WTC11 (cell line): Measurements from ENCODE around the gene TMEM81. TPM values are rescaled to one million over a fixed set of nuclear protein-coding genes. Genes with fewer than 3 reads are reported as not detected.

Source experiments
- ATAC-seq: fragments of 200-7000 bp; cut with Tn5 transposase; 2 replicates; pipeline ENCODE4 v1.10.0; 2021; ENCODE audit warnings: mild to moderate bottlenecking, moderate library complexity
- CTCF ChIA-PET: fragments of 300-600 bp; sonication (Branson Sonifier 250); formaldehyde crosslinking; loops from one replicate; lab custom pipeline; 2021; ENCODE audit warnings: antibody characterized with exemption; lab: Charles Lee
- POLR2A ChIA-PET: fragments of 350-600 bp; sonication (Branson Sonifier 250); formaldehyde crosslinking; loops from one replicate; lab custom pipeline; 2021; ENCODE audit warnings: antibody characterized with exemption; lab: Charles Lee
- DNase-seq: peaks from one replicate; pipeline ENCODE4 v3.0.0; 2021; ENCODE audit warnings: low spot score
- H3K27ac Mint-ChIP-seq: 2 replicates; pipeline ENCODE4 v1.8.0; 2021; ENCODE audit warnings: mixed read lengths
- H3K27me3 Mint-ChIP-seq: 2 replicates; pipeline ENCODE4 v1.8.0; 2021; ENCODE audit warnings: low read depth, mild to moderate bottlenecking, moderate library complexity, mixed read lengths
- H3K36me3 Mint-ChIP-seq: 2 replicates; pipeline ENCODE4 v1.8.0; 2021; ENCODE audit warnings: mixed read lengths
- H3K4me1 Mint-ChIP-seq: 2 replicates; pipeline ENCODE4 v1.8.0; 2022; ENCODE audit warnings: mixed read lengths
- H3K4me3 Mint-ChIP-seq: 2 replicates; pipeline ENCODE4 v1.8.0; 2021; ENCODE audit warnings: mild to moderate bottlenecking, moderate library complexity, mixed read lengths
- H3K9me3 Mint-ChIP-seq: 2 replicates; pipeline ENCODE4 v1.8.0; 2021; ENCODE audit warnings: mixed read lengths
- CREM ChIP-seq: sonication (generic); formaldehyde crosslinking; IDR thresholded peaks from 2 replicates; pipeline ENCODE4 v1.8.1; 2022; ENCODE audit warnings: mild to moderate bottlenecking, missing genetic modification reagents, moderate library complexity
- GABPB1 ChIP-seq: sonication (generic); formaldehyde crosslinking; IDR thresholded peaks from 2 replicates; pipeline ENCODE4 v1.8.1; 2023; ENCODE audit warnings: mild to moderate bottlenecking, missing genetic modification reagents
- GRHL2 ChIP-seq: fragments of 250-450 bp; sonication (Bioruptor Pico); IDR thresholded peaks from 2 replicates; pipeline ENCODE4 v1.8.0; 2022; ENCODE audit warnings: mild to moderate bottlenecking, moderate library complexity; ENCODE audit not compliant: insufficient replicate concordance, severe bottlenecking
- GTF2I ChIP-seq: fragments of 250-450 bp; sonication (Bioruptor Pico); conservative IDR thresholded peaks from 2 replicates; pipeline ENCODE4 v1.4.0; 2021; ENCODE audit warnings: mild to moderate bottlenecking
- IRF1 ChIP-seq: sonication (generic); formaldehyde crosslinking; IDR thresholded peaks from 2 replicates; pipeline ENCODE4 v1.8.0; 2023; ENCODE audit warnings: missing genetic modification reagents
- MXD4 ChIP-seq: fragments of 250-450 bp; sonication (Bioruptor Pico); IDR thresholded peaks from 2 replicates; pipeline ENCODE4 v1.8.0; 2021; ENCODE audit warnings: mild to moderate bottlenecking, moderate library complexity, borderline replicate concordance
- NFATC4 ChIP-seq: fragments of 250-450 bp; sonication (Bioruptor Pico); IDR thresholded peaks from 2 replicates; pipeline ENCODE4 v1.9.0; 2021; ENCODE audit warnings: mild to moderate bottlenecking
- NR1H2 ChIP-seq: sonication (generic); formaldehyde crosslinking; IDR thresholded peaks from 2 replicates; pipeline ENCODE4 v1.9.0; 2021; ENCODE audit warnings: mild to moderate bottlenecking, moderate library complexity, missing genetic modification reagents
- RORB ChIP-seq: fragments of 250-450 bp; sonication (Bioruptor Pico); IDR thresholded peaks from 2 replicates; pipeline ENCODE4 v1.9.0; 2021; ENCODE audit warnings: mild to moderate bottlenecking
- TCF7 ChIP-seq: sonication (generic); formaldehyde crosslinking; IDR thresholded peaks from 2 replicates; pipeline ENCODE4 v1.8.0; 2022; ENCODE audit warnings: mild to moderate bottlenecking, low read depth, missing genetic modification reagents, moderate library complexity
- TEAD1 ChIP-seq: sonication (generic); formaldehyde crosslinking; IDR thresholded peaks from 2 replicates; pipeline ENCODE4 v1.8.0; 2022; ENCODE audit warnings: mild to moderate bottlenecking, missing genetic modification reagents
- ZBTB21 ChIP-seq: sonication (generic); formaldehyde crosslinking; IDR thresholded peaks from 2 replicates; pipeline ENCODE4 v1.8.1; 2023; ENCODE audit warnings: mild to moderate bottlenecking, missing genetic modification reagents, borderline replicate concordance
- ZMAT4 ChIP-seq: fragments of 250-450 bp; sonication (Bioruptor Pico); IDR thresholded peaks from 2 replicates; pipeline ENCODE4 v1.9.0; 2021; ENCODE audit warnings: mild to moderate bottlenecking
- ZNF232 ChIP-seq: sonication (generic); formaldehyde crosslinking; IDR thresholded peaks from 2 replicates; pipeline ENCODE4 v1.8.0; 2022; ENCODE audit warnings: mild to moderate bottlenecking, missing genetic modification reagents
- ZNF317 ChIP-seq: sonication (generic); formaldehyde crosslinking; IDR thresholded peaks from 2 replicates; pipeline ENCODE4 v1.8.1; 2023; ENCODE audit warnings: low read depth, mild to moderate bottlenecking, moderate library complexity, missing genetic modification reagents, borderline replicate concordance
- ZNF416 ChIP-seq: fragments of 250-450 bp; sonication (Bioruptor Pico); IDR thresholded peaks from 2 replicates; pipeline ENCODE4 v1.9.0; 2021; ENCODE audit warnings: mild to moderate bottlenecking, inconsistent platforms
- ZNF532 ChIP-seq: fragments of 250-450 bp; sonication (Bioruptor Pico); IDR thresholded peaks from 2 replicates; pipeline ENCODE4 v1.9.0; 2021; ENCODE audit warnings: mild to moderate bottlenecking, borderline replicate concordance
- total RNA-seq: library from RNA; stranded (reverse); gene quantifications from 3 replicates; pipeline ENCODE4 v1.2.3, GENCODE V29; 2021
- TF ChIP-seq, protein P1 (sequence below): fragments of 250-450 bp; sonication (Bioruptor Pico); IDR thresholded peaks from 2 replicates; pipeline ENCODE4 v2.1.2; 2022; ENCODE audit warnings: mild to moderate bottlenecking, moderate library complexity
- TF ChIP-seq, protein P2 (sequence below): fragments of 250-450 bp; sonication (Bioruptor Pico); conservative IDR thresholded peaks from 2 replicates; pipeline ENCODE4 v1.9.0; 2021; ENCODE audit warnings: mild to moderate bottlenecking

The TMEM81 gene
- total RNA-seq, 1 experiment from 2014 or later = 7.5 TPM

- TF ChIP-seq NFATC4 (no peak), CREM (CRISPR knock-in tag) (no peak), ZNF317 (CRISPR knock-in tag) (no peak), GTF2I (CRISPR knock-in tag) (no peak), RORB (no peak), TCF7 (CRISPR knock-in tag) (no peak), GRHL2 (CRISPR knock-in tag) (no peak), MXD4 (no peak), ZBTB21 (CRISPR knock-in tag) (no peak), ZNF232 (no peak), ZNF532 (CRISPR knock-in tag) (no peak), IRF1 (no peak), TEAD1 (no peak), ZNF416 (no peak), ZMAT4 (CRISPR knock-in tag) (no peak), GABPB1 (CRISPR knock-in tag) (no peak), NR1H2 (no peak)
- TF ChIP-seq, protein P1, sequence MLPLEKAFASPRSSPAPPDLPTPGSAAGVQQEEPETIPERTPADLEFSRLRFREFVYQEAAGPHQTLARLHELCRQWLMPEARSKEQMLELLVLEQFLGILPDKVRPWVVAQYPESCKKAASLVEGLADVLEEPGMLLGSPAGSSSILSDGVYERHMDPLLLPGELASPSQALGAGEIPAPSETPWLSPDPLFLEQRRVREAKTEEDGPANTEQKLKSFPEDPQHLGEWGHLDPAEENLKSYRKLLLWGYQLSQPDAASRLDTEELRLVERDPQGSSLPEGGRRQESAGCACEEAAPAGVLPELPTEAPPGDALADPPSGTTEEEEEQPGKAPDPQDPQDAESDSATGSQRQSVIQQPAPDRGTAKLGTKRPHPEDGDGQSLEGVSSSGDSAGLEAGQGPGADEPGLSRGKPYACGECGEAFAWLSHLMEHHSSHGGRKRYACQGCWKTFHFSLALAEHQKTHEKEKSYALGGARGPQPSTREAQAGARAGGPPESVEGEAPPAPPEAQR = no peak
- TF ChIP-seq, protein P2, sequence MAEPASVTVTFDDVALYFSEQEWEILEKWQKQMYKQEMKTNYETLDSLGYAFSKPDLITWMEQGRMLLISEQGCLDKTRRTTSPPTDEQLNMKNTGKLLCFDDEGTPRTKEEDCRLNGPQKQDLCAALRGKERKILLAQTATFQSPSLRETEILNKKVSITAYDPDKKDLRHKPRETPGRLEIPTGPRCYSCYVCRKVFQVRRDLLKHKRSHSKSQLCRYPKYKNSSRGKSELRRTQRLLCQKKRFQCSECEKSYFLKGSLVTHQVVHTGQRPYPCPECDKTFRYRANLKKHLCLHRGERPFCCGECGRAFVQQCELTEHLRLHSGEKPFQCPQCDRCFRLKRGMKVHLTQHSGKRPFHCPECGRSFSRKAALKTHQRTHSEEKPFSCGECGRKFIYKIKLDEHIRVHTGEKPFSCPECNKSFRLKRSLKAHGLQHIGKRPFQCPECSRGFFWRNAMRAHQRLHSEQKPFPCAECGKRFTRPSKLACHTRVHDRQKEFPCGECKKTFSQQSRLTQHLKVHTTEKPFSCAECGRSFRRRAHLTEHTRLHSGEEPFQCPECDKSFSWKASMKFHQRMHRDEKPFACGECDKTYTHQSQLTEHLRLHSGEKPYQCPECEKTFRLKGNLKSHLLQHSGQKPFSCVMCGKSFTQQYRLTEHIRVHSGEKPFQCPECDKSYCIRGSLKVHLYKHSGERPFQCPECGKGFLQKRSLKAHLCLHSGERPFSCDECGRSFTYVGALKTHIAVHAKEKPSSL (CRISPR knock-in tag) = no peak
- no peak overlapping the region for H3K4me3 Mint-ChIP-seq
- H3K4me1 Mint-ChIP-seq = peaks cover 9% of the 10 kb centered on the region; the same call in 1 of the 2 replicates
- no peaks in the 10 kb centered on the region for H3K27me3 Mint-ChIP-seq
- ChIA-PET POLR2A (no interaction called here), CTCF (interaction anchor here (0.6 kb wide), 1 partner anchor 67 kb away, joined by 3 read pairs; no protein-coding TSS in a partner anchor)
- ATAC-seq (no peak), DNase-seq (no peak)
- no peaks in the 10 kb centered on the region for H3K36me3 Mint-ChIP-seq
- no peaks in the 10 kb centered on the region for H3K9me3 Mint-ChIP-seq
- no peak overlapping the region for H3K27ac Mint-ChIP-seq
Observed at GRCh38 chr1:205057808-205058575, 26.3 kb downstream of the TMEM81 start.
